BJ (cell line): ENCODE data around the gene OBSL1. TPM values are rescaled to one million over a fixed set of nuclear protein-coding genes. Genes with fewer than 3 reads are reported as not detected.

ENCODE experiments used
- CTCF ChIA-PET: fragments of 350-600 bp; formaldehyde crosslinking; extraction: SDS; loops from one replicate; lab custom pipeline; 2021; ENCODE audit warnings: antibody characterized with exemption, inconsistent platforms; lab: Yijun Ruan, JAX
- POLR2A ChIA-PET: fragments of 300-600 bp; sonication (Branson Sonifier 250); formaldehyde crosslinking; extraction: SDS; loops from one replicate; lab custom pipeline; 2021; ENCODE audit warnings: antibody characterized with exemption; lab: Charles Lee
- DNase-seq: peaks from one replicate; pipeline ENCODE4 v3.0.0-alpha.2; 2011; ENCODE audit warnings: low read depth
- H3K27me3 ChIP-seq: 2 replicates; pipeline ENCODE4 v1.6.0; 2011; ENCODE audit warnings: low read length; ENCODE audit not compliant: control insufficient read depth, insufficient read depth
- H3K36me3 ChIP-seq: 2 replicates; pipeline ENCODE4 v1.5.1; 2011; ENCODE audit warnings: low read length; ENCODE audit not compliant: control insufficient read depth, insufficient read depth
- H3K4me3 ChIP-seq: 2 replicates; pipeline ENCODE4 v1.5.1; 2011; ENCODE audit warnings: low read depth, mild to moderate bottlenecking, control low read depth, low read length
- CTCF ChIP-seq: IDR thresholded peaks from 2 replicates; pipeline ENCODE4 v1.5.1; 2011; ENCODE audit warnings: low read depth, mild to moderate bottlenecking, control low read depth, inconsistent platforms, low read length, moderate library complexity; ENCODE audit not compliant: insufficient read depth
- polyA plus RNA-seq: library from polyadenylated mRNA; depleted of rRNA; stranded (reverse); fragments of >200 nt; gene quantifications from 2 replicates; pipeline ENCODE4 v1.2.3, GENCODE V29; 2011

OBSL1 gene
- polyA plus RNA-seq, 1 experiment: 75.9 TPM

GRCh38 chr2:219598308-219599078 is 27.2 kb upstream of the OBSL1 start:
- CTCF ChIA-PET: interaction anchor here (0.5 to 4.5 kb wide), 10 partner anchors 23 to 427 kb away, joined by 3 to 26 read pairs (median 4); partner anchors contain the start of gene OBSL1

GRCh38 chr2:219597552-219598307 is 26.4 kb upstream of the OBSL1 start, which contains the start of gene STK11IP:
TSS of gene STK11IP (plus strand) at chr2:219597857. CDS start at chr2:219598120, 263 bp downstream.
- TF ChIP-seq CTCF: no peak
- CTCF ChIA-PET: interaction anchor here (0.6 to 4.5 kb wide), 13 partner anchors 23 to 426 kb away, joined by 3 to 26 read pairs (median 4); partner anchors contain the start of gene OBSL1
- POLR2A ChIA-PET: interaction anchor here (0.6 kb wide), 3 partner anchors 24 to 404 kb away, joined by 3 to 4 read pairs (median 3); no protein-coding TSS in a partner anchor
- H3K4me3 ChIP-seq: peak within 1 kb of the TSS; percentile 83
- no peaks in the 10 kb centered on the region for H3K27me3 ChIP-seq
- H3K36me3 ChIP-seq: peaks cover 11% of the 10 kb centered on the region
- DNase-seq: peak; percentile 81

More at GRCh38 chr2:219598308-219599078, 27.2 kb upstream of the OBSL1 start:
- H3K27me3 ChIP-seq: no peaks in the 10 kb centered on the region
- TF ChIP-seq CTCF: no peak
- peaks cover 13% of the 10 kb centered on the region for H3K36me3 ChIP-seq
- POLR2A ChIA-PET: interaction anchor here (0.6 kb wide), 2 partner anchors 24 to 403 kb away, joined by 3 to 4 read pairs; no protein-coding TSS in a partner anchor
- no peak for DNase-seq
- peak overlapping the region; percentile 83 for H3K4me3 ChIP-seq

- CTCF ChIA-PET: interaction anchor here (0.6 to 4.5 kb wide), 11 partner anchors 12 to 67 kb away, joined by 3 to 26 read pairs (median 4); partner anchors contain the start of gene OBSL1
- no peak for DNase-seq
- peaks cover 7% of the 10 kb centered on the region for H3K36me3 ChIP-seq
- POLR2A ChIA-PET: interaction anchor here (0.6 kb wide), 3 partner anchors 15 to 45 kb away, joined by 3 read pairs; no protein-coding TSS in a partner anchor
- TF ChIP-seq CTCF: no peak
- H3K27me3 ChIP-seq: no peaks in the 10 kb centered on the region
- peak overlapping the region; percentile 83 for H3K4me3 ChIP-seq
These were observed 25.7 kb upstream of the OBSL1 start for GRCh38 chr2:219596954-219597551.

DNA sequence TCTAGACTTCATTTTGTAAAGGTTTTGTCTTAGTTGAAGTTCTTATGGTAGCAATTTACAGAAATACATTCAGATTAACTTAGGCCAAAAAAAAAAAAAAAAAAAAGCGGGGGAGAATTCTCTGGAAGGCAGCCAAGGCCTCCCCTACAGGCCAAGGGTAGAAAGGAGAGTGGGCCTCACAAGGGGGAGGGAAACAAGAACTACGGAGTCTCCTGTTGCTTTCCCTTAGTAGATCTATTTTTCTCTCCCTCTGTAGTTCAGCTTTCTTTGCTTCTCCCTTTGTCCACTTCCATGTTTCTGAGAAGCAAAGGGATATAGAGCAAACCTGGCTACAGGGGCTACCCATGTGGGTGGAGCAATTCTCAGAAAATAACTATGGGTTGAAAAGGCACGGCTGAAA is 23.9 kb upstream of the OBSL1 start:
- ChIA-PET POLR2A (no interaction called here), CTCF (interaction anchor here (0.6 to 3.1 kb wide), 4 partner anchors 10 to 758 kb away, joined by 3 to 20 read pairs (median 4); no protein-coding TSS in a partner anchor)
- DNase-seq: no peak
- TF ChIP-seq CTCF: peak; percentile 22; the same call in 1 of the 2 replicates
- Histone ChIP-seq H3K36me3 (no peaks in the 10 kb centered on the region), H3K4me3 (no peak overlapping the region), H3K27me3 (no peaks in the 10 kb centered on the region)
